DOHH2 (cell line): ENCODE results near the gene VWC2.
A peak's percentile ranks its signal among the peaks of the same experiment; 100 is the strongest.

Experiments used
- H3F3A ChIP-seq: fragments of 200-600 bp; sonication (generic), shearing (Covaris generic); 2 replicates; pipeline ENCODE4 v1.6.0; 2016; ENCODE audit warnings: antibody characterized with exemption, mild to moderate bottlenecking; ENCODE audit not compliant: control insufficient read depth, insufficient read depth
- H3K27ac ChIP-seq: fragments of 200-600 bp; sonication (generic); 2 replicates; pipeline ENCODE4 v1.5.1; 2014; ENCODE audit warnings: low read depth, mild to moderate bottlenecking, low read length, moderate library complexity
- H3K27me3 ChIP-seq: fragments of 200-600 bp; sonication (generic); 2 replicates; pipeline ENCODE4 v1.6.1; 2014; ENCODE audit warnings: mild to moderate bottlenecking, low read length, mixed read lengths; ENCODE audit not compliant: control insufficient read depth
- H3K36me3 ChIP-seq: fragments of 200-600 bp; sonication (generic); 2 replicates; pipeline ENCODE4 v1.6.1; 2014; ENCODE audit warnings: mild to moderate bottlenecking, low read length, moderate library complexity, mixed read lengths; ENCODE audit not compliant: control insufficient read depth
- H3K4me1 ChIP-seq: fragments of 200-600 bp; sonication (generic); 2 replicates; pipeline ENCODE4 v1.6.1; 2014; ENCODE audit warnings: mild to moderate bottlenecking, low read length, mixed read lengths; ENCODE audit not compliant: control insufficient read depth
- H3K4me2 ChIP-seq: fragments of 200-600 bp; sonication (generic); 2 replicates; pipeline ENCODE4 v1.6.0; 2014; ENCODE audit warnings: mild to moderate bottlenecking, low read length, moderate library complexity
- H3K4me3 ChIP-seq: fragments of 200-600 bp; sonication (generic); 2 replicates; pipeline ENCODE4 v1.5.1; 2014; ENCODE audit warnings: mild to moderate bottlenecking, low read length, mixed read lengths
- H3K79me2 ChIP-seq: fragments of 200-600 bp; sonication (generic); 2 replicates; pipeline ENCODE4 v1.6.1; 2014; ENCODE audit warnings: mild to moderate bottlenecking, low read length, mixed read lengths; ENCODE audit not compliant: control insufficient read depth
- H3K9me2 ChIP-seq: fragments of 200-600 bp; sonication (generic); replicated peaks from 2 replicates; pipeline ENCODE4 v1.6.1; 2014; ENCODE audit warnings: mild to moderate bottlenecking, low read length, mixed read lengths; ENCODE audit not compliant: control insufficient read depth
- H3K9me3 ChIP-seq: fragments of 200-600 bp; sonication (generic); 2 replicates; pipeline ENCODE4 v1.6.1; 2014; ENCODE audit warnings: antibody characterized with exemption, low read length, mixed read lengths; ENCODE audit not compliant: control insufficient read depth, insufficient read depth
- H4K20me1 ChIP-seq: fragments of 200-600 bp; sonication (generic); 2 replicates; pipeline ENCODE4 v1.6.0; 2014; ENCODE audit warnings: low read depth, mild to moderate bottlenecking, antibody characterized with exemption, low read length, moderate library complexity; ENCODE audit not compliant: control insufficient read depth, insufficient read depth
- EZH2phosphoT487 ChIP-seq: fragments of 200-600 bp; sonication (generic); IDR thresholded peaks from 2 replicates; pipeline ENCODE4 v1.6.1; 2017; ENCODE audit warnings: borderline replicate concordance, mild to moderate bottlenecking, antibody characterized with exemption, low read length, moderate library complexity, mixed read lengths
- TF ChIP-seq, protein P1 (sequence below): fragments of 200-600 bp; sonication (generic); IDR thresholded peaks from one replicate; pipeline ENCODE4 v1.5.1; 2014; ENCODE audit warnings: antibody characterized with exemption, mild to moderate bottlenecking, low read depth, low read length; ENCODE audit not compliant: poor library complexity, severe bottlenecking

The VWC2 gene

DNA sequence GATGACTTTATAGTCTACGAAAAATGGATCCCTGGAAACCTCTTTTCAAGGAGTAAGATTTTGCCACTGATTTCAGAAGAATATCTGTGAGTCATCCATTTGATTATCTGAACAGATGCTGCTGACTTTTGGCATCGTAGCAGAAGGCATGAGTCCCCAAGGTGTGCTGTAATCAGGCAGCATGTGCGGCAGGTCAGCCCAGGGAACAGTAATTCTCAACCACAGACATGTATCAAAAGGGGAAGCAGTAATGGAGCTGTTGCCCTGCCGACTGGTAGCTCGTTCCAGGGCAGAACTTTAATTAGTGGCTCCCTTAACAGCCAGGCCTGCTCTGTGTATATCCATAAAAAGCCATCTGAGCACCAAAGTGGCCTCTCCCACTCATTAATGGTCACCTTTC lies 5.7 kb upstream of the VWC2 start:
- H3K4me1 ChIP-seq, result peaks cover 49% of the 10 kb centered on the region
- H3K27ac ChIP-seq, result no peak overlapping the region
- no peaks in the 10 kb centered on the region for H4K20me1 ChIP-seq
- no peaks in the 10 kb centered on the region for H3K79me2 ChIP-seq
- peak overlapping the region; percentile 58 for H3K4me2 ChIP-seq
- no peaks in the 10 kb centered on the region for H3K9me2 ChIP-seq
- H3K9me3 ChIP-seq, result no peaks in the 10 kb centered on the region
- no peaks in the 10 kb centered on the region for H3K36me3 ChIP-seq
- H3K27me3 ChIP-seq, result peaks cover 5% of the 10 kb centered on the region; the same call in 1 of the 2 replicates
- peak overlapping the region; percentile 30 for H3K4me3 ChIP-seq
- TF ChIP-seq EZH2phosphoT487, result no peak
- TF ChIP-seq, protein P1, sequence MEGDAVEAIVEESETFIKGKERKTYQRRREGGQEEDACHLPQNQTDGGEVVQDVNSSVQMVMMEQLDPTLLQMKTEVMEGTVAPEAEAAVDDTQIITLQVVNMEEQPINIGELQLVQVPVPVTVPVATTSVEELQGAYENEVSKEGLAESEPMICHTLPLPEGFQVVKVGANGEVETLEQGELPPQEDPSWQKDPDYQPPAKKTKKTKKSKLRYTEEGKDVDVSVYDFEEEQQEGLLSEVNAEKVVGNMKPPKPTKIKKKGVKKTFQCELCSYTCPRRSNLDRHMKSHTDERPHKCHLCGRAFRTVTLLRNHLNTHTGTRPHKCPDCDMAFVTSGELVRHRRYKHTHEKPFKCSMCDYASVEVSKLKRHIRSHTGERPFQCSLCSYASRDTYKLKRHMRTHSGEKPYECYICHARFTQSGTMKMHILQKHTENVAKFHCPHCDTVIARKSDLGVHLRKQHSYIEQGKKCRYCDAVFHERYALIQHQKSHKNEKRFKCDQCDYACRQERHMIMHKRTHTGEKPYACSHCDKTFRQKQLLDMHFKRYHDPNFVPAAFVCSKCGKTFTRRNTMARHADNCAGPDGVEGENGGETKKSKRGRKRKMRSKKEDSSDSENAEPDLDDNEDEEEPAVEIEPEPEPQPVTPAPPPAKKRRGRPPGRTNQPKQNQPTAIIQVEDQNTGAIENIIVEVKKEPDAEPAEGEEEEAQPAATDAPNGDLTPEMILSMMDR, result no peak
- no peaks in the 10 kb centered on the region for H3F3A ChIP-seq

DNA sequence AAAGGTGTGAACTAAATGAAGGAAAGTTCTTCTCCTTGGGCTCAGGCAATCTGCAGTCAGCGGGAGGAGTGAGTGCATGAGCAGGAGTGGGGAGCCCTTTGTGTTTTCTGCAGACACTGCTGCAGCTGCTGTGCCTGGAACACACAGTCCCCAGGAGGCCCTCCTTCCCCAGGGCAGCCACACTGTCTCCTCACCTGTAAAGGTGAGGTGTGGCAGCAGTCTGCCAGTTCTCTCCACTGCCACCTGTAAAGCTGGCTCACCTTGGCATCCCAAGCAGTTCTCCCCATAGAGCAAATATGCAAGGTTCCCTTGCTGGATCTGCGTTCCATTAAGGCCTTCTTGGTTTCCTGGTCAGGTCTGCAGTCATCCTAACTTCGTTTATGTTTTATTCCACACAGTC lies 5.2 kb upstream of the VWC2 start:
- Histone ChIP-seq H3K9me2 (no peaks in the 10 kb centered on the region), H3K27ac (no peak overlapping the region), H3K9me3 (0 out of 2 replicates have a peak, but pooled peaks cover 2% of the 10 kb centered on the region), H3K4me3 (no peak overlapping the region; the same call in 1 of the 2 replicates), H3K27me3 (peaks cover 6% of the 10 kb centered on the region; the same call in 1 of the 2 replicates), H3F3A (no peaks in the 10 kb centered on the region), H3K79me2 (no peaks in the 10 kb centered on the region), H3K4me1 (peaks cover 49% of the 10 kb centered on the region), H4K20me1 (no peaks in the 10 kb centered on the region), H3K4me2 (peak overlapping the region; percentile 58), H3K36me3 (no peaks in the 10 kb centered on the region)
- TF ChIP-seq EZH2phosphoT487, result no peak
- TF ChIP-seq, protein P1, result no peak

DNA sequence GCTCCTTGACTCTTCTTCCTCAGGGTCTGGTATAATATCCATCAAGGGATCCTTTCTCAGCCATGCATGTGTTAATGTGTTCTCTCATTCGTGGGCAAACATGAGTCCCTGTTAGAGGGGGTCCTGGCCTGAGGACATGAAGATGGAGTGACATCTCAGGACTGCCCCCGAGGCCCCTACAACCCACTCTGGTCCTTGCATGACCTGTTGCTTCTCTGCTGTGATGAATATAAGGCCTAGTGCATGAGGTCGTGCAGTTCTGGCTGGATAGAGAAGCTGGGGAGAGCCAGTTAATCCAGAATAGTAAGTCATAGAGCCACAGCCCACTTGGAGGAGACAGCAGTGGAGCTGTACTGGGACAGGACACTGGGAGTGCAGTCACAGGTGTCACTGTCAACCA lies 4.6 kb upstream of the VWC2 start:
- Histone ChIP-seq H3K27me3 (peaks cover 6% of the 10 kb centered on the region; the same call in 1 of the 2 replicates), H3K4me2 (no peak overlapping the region), H4K20me1 (no peaks in the 10 kb centered on the region), H3K9me3 (0 out of 2 replicates have a peak, but pooled peaks cover 2% of the 10 kb centered on the region), H3K4me3 (no peak overlapping the region), H3K27ac (no peak overlapping the region), H3K4me1 (peaks cover 49% of the 10 kb centered on the region), H3F3A (no peaks in the 10 kb centered on the region), H3K79me2 (no peaks in the 10 kb centered on the region), H3K9me2 (no peaks in the 10 kb centered on the region), H3K36me3 (no peaks in the 10 kb centered on the region)
- TF ChIP-seq, protein P1, result no peak
- no peak for TF ChIP-seq EZH2phosphoT487
